Measurements from ENCODE around the gene DPY19L3. TPM values are rescaled to one million over a fixed set of nuclear protein-coding genes. Genes with fewer than 3 reads are reported as not detected.

The DPY19L3 gene
- polyA plus RNA-seq, 1 of the 3 experiments (the other 2 are of a cell fraction): 25.2 TPM

GRCh38 chr19:32397671-32398101, 7.9 kb upstream of the DPY19L3 start:
- H3K27ac ChIP-seq (ENCODE audit: low read depth in 2 of 2, low read length in 1 of 2): no peak overlapping the region
- H3K4me3 ChIP-seq (ENCODE audit: low read depth in 2 of 2, low read length in 1 of 2): no peak overlapping the region
- H4K20me1 ChIP-seq (ENCODE audit: insufficient read depth): no peaks in the 10 kb centered on the region
- H3K9me2 ChIP-seq: no peaks in the 10 kb centered on the region
- H3K9ac ChIP-seq: no peak overlapping the region
- H3K27me3 ChIP-seq (ENCODE audit: insufficient read depth): no peaks in the 10 kb centered on the region
- no peaks in the 10 kb centered on the region for H3F3A ChIP-seq (replicated peaks; ENCODE audit: insufficient read depth)
- no peak overlapping the region for H3K4me2 ChIP-seq
- peaks cover 0 to 3% of the 10 kb centered on the region in 2 experiments for H3K36me3 ChIP-seq (replicated peaks in 1 of 2; ENCODE audit: control insufficient read depth in 1 of 2, insufficient read depth in 2 of 2, low read length in 1 of 2)
- ChIA-PET POLR2A (no interaction called here), CTCF (interaction anchor here (1.2 kb wide), 1 partner anchor 11 kb away, joined by 3 read pairs; no protein-coding TSS in a partner anchor)
- no peak for DNase-seq
- TF ChIP-seq TAF1 (IDR thresholded peaks at IDR 0.05; ENCODE audit: borderline replicate concordance, low read depth, low read length): no peak
- peak; percentile 29; the same call in 1 of the 2 replicates for TF ChIP-seq JUND (IDR thresholded peaks at IDR 0.05)
- TF ChIP-seq GATA2 (CRISPR knock-in tag; IDR thresholded peaks at IDR 0.05): no peak
- TF ChIP-seq SIN3A (IDR thresholded peaks at IDR 0.05; ENCODE audit: borderline replicate concordance, low read depth, low read length): no peak
- TF ChIP-seq FOSL2 (IDR thresholded peaks at IDR 0.05; ENCODE audit: borderline replicate concordance, low read depth): peak; percentile 59; the same call in 1 of the 2 replicates
- TF ChIP-seq MAX (IDR thresholded peaks at IDR 0.05; ENCODE audit: low read depth): no peak
- TF ChIP-seq ELF1 (IDR thresholded peaks at IDR 0.05): no peak
- no peak for TF ChIP-seq USF2 (IDR thresholded peaks at IDR 0.05; ENCODE audit: borderline replicate concordance, low read depth, low read length)
- TF ChIP-seq, protein P1, sequence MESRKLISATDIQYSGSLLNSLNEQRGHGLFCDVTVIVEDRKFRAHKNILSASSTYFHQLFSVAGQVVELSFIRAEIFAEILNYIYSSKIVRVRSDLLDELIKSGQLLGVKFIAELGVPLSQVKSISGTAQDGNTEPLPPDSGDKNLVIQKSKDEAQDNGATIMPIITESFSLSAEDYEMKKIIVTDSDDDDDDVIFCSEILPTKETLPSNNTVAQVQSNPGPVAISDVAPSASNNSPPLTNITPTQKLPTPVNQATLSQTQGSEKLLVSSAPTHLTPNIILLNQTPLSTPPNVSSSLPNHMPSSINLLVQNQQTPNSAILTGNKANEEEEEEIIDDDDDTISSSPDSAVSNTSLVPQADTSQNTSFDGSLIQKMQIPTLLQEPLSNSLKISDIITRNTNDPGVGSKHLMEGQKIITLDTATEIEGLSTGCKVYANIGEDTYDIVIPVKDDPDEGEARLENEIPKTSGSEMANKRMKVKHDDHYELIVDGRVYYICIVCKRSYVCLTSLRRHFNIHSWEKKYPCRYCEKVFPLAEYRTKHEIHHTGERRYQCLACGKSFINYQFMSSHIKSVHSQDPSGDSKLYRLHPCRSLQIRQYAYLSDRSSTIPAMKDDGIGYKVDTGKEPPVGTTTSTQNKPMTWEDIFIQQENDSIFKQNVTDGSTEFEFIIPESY (IDR thresholded peaks at IDR 0.05; ENCODE audit: borderline replicate concordance, low read depth): no peak
- no peak for TF ChIP-seq REST (IDR thresholded peaks at IDR 0.05; ENCODE audit: low read depth, low read length)
- no peak for TF ChIP-seq GABPA (IDR thresholded peaks at IDR 0.05; ENCODE audit: low read depth)
- TF ChIP-seq CTCF (IDR thresholded peaks at IDR 0.05): no peak
- TF ChIP-seq RXRA (IDR thresholded peaks at IDR 0.05; ENCODE audit: borderline replicate concordance, low read depth): no peak
- TF ChIP-seq, protein P2, sequence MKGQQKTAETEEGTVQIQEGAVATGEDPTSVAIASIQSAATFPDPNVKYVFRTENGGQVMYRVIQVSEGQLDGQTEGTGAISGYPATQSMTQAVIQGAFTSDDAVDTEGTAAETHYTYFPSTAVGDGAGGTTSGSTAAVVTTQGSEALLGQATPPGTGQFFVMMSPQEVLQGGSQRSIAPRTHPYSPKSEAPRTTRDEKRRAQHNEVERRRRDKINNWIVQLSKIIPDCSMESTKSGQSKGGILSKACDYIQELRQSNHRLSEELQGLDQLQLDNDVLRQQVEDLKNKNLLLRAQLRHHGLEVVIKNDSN (IDR thresholded peaks at IDR 0.05; ENCODE audit: borderline replicate concordance, low read depth): no peak
- no peaks in the 10 kb centered on the region for H3K79me2 ChIP-seq (ENCODE audit: insufficient read depth)
- no peak overlapping the region for H2AFZ ChIP-seq (ENCODE audit: low read depth)
- H3K9me3 ChIP-seq: no peaks in the 10 kb centered on the region
- no peaks in the 10 kb centered on the region for H3K4me1 ChIP-seq (ENCODE audit: control insufficient read depth in 1 of 2, insufficient read depth in 2 of 2, low read depth in 1 of 2, low read length in 1 of 2)
- 69% methylated on average over 5 of the region's 5 CpGs for WGBS (ENCODE audit: low lambda C conversion rate)

All from SK-N-SH (cell line).